Subcutaneous adipose tissue (tissue), 4 donors: ENCODE results near the gene BLVRB. TPM values are rescaled to one million over a fixed set of nuclear protein-coding genes. Genes with fewer than 3 reads are reported as not detected.

Experiments used
- CTCF ChIP-seq: fragments of 450-650 bp; IDR thresholded peaks from one replicate; pipeline ENCODE4 v1.5.1; 2016; ENCODE audit warnings: low read depth, mild to moderate bottlenecking, control low read depth, antibody characterized with exemption, moderate library complexity
- total RNA-seq, 4 donors: library from RNA; depleted of rRNA; stranded (reverse); fragments of >200 nt; gene quantifications; one replicate each; pipeline ENCODE4 v1.1.0, GENCODE V29; 2016

The BLVRB gene
- total RNA-seq, 4 donors from 2014 or later = 213 to 378 (median 247) TPM

- no peak for TF ChIP-seq CTCF
These were observed 39.9 kb downstream of the BLVRB start, which contains the start of gene SERTAD1 for GRCh38 chr19:40425450-40426287. Gene SERTAD1 (minus strand): TSS chr19:40425992. CDS start chr19:40423546, 2,446 bp downstream.

GRCh38 chr19:40424637-40425449, 40.7 kb downstream of the BLVRB start:
- TF ChIP-seq CTCF = no peak

- no peak for TF ChIP-seq CTCF
These were observed 41.6 kb downstream of the BLVRB start for GRCh38 chr19:40423938-40424337.

GRCh38 chr19:40422748-40423566, 42.6 kb downstream of the BLVRB start:
- no peak for TF ChIP-seq CTCF

- no peak for TF ChIP-seq CTCF
These were observed 43.4 kb downstream of the BLVRB start for GRCh38 chr19:40421993-40422747.

GRCh38 chr19:40420766-40421765, 44.5 kb downstream of the BLVRB start:
- no peak for TF ChIP-seq CTCF
